Mammary epithelial cell (primary cell): Measurements from ENCODE around the gene ATP5PB.

Experiments used
- CTCF ChIP-seq, 2 donors: IDR thresholded peaks in 1 of 2; conservative IDR thresholded peaks in 1 of 2; 2 replicates each; pipeline ENCODE4 v1.5.1; 2011 to 2012; ENCODE audit warnings: inconsistent platforms in 2 of 2, low read length in 2 of 2, mild to moderate bottlenecking in 2 of 2, control low read depth in 1 of 2, low read depth in 1 of 2; ENCODE audit not compliant: insufficient read depth in 1 of 2; ENCODE audit errors: extremely low read depth in 1 of 2
- EZH2 ChIP-seq: IDR thresholded peaks from 2 replicates; pipeline ENCODE4 v1.6.1; 2012; ENCODE audit warnings: low read length, inconsistent platforms, borderline replicate concordance

GRCh38 chr1:111486431-111486830 lies 37.2 kb downstream of the ATP5PB start:
- TF ChIP-seq CTCF (conservative IDR thresholded peaks at IDR 0.05 in 1 of 2, IDR thresholded peaks at IDR 0.05 in 1 of 2; ENCODE audit: extremely low read depth in 1 of 2, insufficient read depth in 1 of 2, low read depth in 1 of 2, low read length in 2 of 2) (no peak), EZH2 (no peak)
